T-helper 2 cell (primary cell): ENCODE measurements around the gene PHF2.
A peak's percentile ranks its signal among the peaks of the same experiment; 100 is the strongest.

Experiments used
- DNase-seq, 5 experiments: peaks; one replicate each; pipeline versions ENCODE4 v3.0.0 to v3.0.0-alpha.2; 2012 to 2022

Gene PHF2

DNA sequence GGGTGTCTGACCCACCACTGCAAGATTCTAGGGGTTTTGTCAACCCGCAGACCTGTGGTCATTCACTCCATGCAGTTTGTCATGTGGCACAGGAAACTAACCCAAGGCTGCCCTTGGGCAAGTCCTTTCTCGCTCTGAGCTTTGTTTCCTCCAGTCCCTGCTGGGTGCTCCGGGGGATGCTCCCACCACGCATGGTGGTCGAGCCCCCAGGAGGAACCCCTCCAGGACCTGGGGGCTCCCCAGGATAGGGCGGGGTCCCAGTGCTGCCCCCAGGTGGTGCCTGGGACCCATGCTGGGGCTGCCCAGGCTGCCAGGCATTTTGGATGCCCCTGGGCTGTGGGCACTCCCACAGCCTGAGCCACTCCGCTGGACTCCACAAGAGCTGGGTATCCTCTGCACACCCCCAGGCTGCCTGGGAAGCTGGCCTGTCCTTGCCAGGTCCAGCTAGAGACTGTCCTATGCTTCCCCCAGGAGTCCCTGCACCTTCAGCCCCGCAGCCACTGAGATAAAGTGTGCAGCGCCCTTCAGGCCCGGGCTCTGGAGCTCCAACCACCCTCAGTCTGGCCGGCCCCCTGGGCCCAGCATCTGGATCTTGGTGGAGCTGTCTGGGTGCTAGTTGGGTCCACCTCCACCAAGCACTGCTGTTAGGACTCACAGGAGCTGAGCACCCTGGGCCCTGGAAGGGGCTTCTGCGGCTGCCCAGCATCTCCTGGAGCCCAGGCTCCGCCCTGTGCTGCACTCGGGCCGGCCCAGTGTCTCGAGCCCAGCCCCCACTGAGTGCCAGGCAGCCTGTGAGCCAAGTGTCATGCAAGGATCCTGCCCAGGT lies 104.3 kb downstream of the PHF2 start:
- no peak for DNase-seq

DNA sequence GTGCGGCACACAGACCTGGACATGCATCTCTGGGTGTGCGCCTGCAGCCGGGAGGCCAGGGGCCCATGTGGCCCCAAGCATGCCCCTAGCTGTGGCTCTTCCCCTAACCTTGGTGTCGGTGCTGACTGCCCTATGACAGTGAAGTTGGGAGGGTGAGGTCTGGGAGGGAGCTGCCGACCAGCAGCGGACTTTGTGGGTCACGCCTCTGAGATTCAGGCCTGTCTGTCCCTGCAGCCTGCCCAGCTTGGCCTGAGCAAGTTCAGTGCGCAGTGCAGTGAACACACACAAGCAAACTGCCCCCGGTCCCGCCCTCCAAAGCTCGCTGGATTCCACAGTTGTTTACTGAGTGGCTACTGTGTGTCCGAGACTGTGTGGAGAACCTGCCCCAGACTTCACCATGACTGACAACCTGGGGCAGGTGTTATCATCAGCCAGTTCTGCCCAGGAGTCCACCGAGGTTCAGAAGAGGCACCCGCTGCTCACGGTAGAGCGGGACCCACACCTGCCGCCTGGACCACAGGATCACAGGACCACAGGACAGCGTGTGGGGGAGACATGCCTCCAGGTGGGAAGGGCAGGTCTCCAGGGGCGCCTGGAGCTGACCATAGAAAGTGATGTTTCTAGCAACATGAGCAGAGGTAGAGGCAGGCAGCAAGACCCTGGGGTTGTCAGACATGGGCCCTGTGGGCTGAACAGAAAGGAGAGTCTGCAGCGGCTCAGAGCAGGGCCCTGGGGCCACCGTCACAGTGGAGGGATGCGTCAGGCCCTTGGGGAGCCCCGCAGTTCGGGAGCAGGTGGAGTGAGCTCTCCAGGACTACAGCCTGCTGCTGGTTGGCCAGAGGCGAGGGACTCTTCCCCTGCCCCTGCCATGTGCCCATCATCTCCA lies 105.1 kb downstream of the PHF2 start:
- DNase-seq = no peak

DNA sequence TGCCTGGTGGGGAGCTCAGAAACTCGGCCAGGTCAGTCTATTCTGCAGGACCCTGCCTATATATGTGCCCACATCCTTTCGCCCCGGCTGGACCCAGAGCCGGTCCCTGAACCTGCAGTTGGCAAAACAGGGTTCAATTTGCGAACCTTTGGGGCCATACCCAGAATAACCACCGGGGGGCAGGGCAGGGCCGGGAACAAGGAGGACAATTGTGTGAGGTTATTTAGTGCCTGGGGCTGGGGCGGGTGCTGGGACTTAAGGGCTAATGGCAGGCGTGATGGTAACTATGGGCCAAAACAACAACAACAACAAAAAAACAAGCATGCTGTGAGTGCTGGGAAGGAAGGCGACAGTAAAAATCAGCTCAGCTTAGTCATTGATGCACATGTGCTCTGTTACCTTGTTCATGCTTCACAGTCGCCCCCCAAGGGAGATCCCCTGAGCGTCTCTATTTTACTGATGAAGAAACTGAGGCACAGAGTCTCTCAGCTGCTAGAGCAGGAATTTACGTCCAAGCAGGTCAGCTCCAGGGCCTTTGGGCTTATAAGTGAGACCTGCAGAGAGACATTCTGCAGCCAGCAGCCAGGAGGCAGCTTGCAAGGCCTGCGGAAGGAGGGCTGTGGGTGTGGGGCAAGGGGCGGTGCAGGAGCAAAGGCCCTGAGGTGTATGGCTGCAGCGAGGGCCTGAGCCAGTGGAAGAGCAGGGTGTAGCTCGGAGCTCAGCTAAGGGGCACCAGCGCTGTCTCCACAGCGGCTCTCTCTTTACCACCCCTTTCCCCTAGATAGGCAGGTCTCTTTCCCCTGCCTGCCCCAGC lies 106.0 kb downstream of the PHF2 start:
- peak in 3 of 5 experiments; percentile 28 to 47 (median 42) for DNase-seq

DNA sequence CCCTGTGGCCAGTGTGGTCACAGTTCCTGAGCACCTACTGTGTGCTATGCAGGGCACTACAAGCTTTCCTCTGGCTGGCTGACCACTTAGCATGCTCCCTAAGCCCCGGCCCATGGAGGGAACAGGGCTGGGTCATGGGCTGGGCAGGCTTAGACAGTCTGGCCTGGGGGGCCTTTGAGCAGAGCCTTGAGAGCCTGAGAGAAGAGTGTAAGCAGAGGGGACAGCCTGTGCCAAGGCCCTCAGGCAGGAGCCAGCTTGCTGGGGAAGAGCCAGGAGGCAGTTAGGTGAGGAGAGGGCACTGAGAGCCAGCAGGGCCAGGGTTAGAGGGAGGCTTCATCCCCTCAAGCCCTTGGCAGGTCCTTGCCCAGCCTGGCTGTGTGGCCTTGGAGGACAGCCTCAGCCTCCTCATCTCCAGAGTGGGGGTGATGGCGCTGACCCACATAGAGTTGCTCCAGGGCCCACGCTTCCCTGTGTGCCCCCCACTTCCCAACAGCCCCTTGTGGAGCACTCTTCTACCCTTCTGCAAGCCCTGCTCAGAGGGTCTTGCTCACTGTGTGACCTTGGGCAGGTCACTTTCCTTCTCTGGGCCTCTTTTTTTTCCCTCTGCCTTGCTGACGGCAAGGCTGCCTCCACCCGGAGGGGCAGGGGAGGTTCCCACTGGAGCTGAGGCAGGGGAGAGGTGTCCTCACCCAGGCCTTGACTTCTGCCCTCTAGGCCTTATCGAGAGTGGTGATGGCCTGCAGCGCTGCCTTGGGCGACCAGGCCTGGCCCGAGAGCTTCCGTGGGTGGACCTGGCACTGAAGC lies 107.1 kb downstream of the PHF2 start:
- no peak for DNase-seq

- no peak for DNase-seq
Measured at GRCh38 chr9:93684161-93684765, 107.9 kb downstream of the PHF2 start.

GRCh38 chr9:93684806-93685543 lies 108.6 kb downstream of the PHF2 start:
- DNase-seq = no peak

GRCh38 chr9:93686127-93686879 lies 109.9 kb downstream of the PHF2 start:
- DNase-seq = no peak

GRCh38 chr9:93686880-93687236 lies 110.5 kb downstream of the PHF2 start:
- DNase-seq = no peak

- no peak for DNase-seq
Measured at GRCh38 chr9:93690618-93691017, 114.2 kb downstream of the PHF2 start.

GRCh38 chr9:93693129-93693528 lies 116.7 kb downstream of the PHF2 start:
- no peak for DNase-seq

DNA sequence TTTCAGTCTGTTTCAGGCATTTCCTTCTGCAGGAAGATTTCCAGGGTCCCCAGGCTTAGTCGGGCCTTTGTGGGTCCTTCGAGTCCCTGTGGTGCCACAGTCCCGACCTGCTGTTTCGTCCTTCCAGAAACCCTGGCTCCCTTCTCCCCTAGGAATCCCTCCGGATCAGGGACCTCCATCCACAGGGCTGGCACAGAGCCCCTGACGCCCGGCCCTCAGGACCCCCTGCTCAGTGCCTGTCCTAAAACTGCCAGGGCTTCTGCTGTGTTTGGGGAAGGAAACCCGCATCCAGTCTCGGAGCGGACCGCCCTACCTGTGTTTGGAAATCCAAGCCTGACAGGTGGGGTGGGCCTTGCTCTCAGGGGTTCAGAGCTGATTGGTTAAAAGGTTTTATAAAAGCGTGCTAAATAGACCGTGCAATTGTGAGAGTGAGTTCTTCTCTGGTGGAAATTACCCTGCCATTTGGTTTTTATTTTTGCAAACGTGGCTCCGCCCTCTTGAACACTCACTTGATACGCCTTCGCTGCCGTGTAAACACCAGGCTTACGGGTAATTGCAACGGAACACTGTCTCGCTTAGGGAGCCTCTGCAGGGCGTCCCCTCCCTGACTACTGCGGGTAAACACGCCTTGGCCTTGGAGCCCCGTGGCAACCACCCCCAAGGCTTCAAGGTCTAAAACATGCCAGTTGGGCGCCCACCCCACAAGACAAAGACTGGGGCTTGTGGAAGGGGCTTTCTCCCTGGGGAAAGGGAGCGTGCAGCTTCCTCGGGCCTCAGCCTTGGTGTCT lies 121.2 kb downstream of the PHF2 start:
- no peak for DNase-seq

DNA sequence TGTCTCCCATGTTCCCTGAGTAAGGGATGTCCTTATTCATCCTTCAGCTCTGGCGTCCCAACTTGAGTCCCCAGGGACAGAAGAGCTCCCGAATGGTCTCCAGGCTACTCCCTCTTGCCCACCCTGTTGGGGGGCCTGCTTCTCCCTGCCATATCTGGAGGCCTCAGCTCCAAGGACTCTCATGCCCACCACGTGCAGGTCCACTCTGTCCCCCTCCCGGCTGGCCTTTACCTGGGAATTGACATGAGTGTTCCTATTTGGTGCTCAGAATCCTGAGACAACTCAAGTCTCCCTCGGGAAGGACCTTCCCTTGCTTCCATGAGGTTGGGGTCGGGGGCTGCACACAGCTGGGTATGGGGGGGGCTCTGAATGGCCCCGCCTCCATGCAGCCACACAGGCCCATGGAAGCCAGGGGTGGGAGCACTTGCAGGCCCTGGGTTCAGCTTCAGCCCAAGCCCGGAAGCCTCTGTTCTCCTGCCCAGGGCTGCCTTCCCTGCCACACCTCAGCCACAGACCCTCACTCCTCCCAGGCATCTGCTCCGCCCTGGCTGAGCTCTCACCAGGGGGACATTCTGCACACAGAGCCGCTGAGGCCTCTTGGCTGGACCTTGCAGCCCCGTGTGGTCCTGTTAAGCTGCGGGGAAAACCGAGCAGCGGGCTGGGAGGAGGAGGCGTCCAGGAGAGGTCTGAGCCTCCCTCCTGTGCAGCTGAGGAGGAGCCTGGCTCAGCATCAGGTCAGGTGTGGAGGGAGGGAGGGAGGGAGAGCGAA lies 121.9 kb downstream of the PHF2 start:
- DNase-seq = no peak

GRCh38 chr9:93699650-93700049 lies 123.3 kb downstream of the PHF2 start:
- no peak for DNase-seq

GRCh38 chr9:93701494-93702218 lies 125.3 kb downstream of the PHF2 start:
- no peak for DNase-seq

- no peak for DNase-seq
Measured at GRCh38 chr9:93702261-93702660, 125.9 kb downstream of the PHF2 start.

DNA sequence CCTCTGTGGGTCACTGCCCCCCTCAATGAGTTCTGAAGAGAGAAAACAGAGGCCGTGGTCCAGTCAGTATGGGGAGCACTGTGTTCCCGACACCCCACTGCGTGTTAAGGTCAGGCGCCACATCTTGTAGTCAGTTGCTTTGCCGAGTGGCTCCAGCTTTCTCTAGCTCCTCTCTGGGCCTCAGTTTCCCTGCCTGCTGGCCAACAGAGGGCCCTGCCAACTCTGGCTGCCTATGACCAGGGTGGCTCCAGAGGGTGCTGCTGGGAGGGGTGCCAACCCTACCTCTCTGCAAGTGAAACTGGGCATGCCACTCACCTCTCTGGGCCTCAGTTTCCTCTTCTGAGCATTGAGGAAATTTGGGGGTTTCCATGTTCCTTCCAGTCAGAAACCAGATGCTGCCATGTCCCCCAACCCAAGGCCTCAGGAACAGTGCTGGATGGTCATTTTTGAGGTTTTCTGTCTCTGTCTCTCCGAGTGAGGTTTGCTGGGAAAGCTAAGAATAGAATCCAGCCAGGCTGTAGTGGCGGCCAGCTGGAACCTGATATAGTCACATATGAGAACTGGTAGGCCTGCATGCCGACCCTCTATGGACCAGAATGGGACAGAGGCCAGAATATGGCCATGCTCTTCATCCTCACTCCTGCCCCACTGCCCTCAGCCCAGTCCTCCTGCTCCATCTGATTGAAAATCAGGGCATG lies 132.1 kb downstream of the PHF2 start:
- DNase-seq = no peak

GRCh38 chr9:93708987-93709302 lies 132.6 kb downstream of the PHF2 start:
- no peak for DNase-seq
